Cardiac atrium fibroblast (primary cell): Measurements from ENCODE around the gene SLCO2B1. TPM values are rescaled to one million over a fixed set of nuclear protein-coding genes. Genes with fewer than 3 reads are reported as not detected.

Source experiments
- total RNA-seq: library from RNA; depleted of rRNA; stranded (reverse); fragments of >200 nt; gene quantifications from 2 replicates; pipeline ENCODE4 v1.2.3, GENCODE V29; 2015

SLCO2B1 gene, protein sequence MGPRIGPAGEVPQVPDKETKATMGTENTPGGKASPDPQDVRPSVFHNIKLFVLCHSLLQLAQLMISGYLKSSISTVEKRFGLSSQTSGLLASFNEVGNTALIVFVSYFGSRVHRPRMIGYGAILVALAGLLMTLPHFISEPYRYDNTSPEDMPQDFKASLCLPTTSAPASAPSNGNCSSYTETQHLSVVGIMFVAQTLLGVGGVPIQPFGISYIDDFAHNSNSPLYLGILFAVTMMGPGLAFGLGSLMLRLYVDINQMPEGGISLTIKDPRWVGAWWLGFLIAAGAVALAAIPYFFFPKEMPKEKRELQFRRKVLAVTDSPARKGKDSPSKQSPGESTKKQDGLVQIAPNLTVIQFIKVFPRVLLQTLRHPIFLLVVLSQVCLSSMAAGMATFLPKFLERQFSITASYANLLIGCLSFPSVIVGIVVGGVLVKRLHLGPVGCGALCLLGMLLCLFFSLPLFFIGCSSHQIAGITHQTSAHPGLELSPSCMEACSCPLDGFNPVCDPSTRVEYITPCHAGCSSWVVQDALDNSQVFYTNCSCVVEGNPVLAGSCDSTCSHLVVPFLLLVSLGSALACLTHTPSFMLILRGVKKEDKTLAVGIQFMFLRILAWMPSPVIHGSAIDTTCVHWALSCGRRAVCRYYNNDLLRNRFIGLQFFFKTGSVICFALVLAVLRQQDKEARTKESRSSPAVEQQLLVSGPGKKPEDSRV
- 0.32 and 9.7 TPM in 2 replicates for total RNA-seq

DNA sequence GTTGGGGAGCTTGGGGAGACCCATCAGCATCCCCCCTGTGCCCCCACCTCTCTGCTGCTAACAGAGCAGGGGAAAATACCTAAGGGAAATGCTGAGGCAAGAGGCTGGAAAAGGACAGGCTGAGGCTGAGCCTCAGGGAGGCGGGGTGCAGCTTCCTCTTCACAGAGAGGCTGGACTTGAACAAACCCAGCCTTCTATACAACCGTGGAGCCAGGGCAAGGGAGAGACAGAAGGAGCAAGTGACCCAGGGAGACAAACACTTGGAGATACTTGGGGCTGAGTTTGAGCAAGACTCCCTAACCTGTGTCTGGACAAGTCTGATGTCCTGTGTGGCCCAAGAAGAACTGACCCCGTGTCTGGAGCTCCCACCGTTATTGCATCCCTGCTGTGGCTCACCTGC, at the start of gene SLCO2B1:
SLCO2B1 (plus strand) TSS at position 229 of the 400 bp plus-strand sequence. CDS start 275 bp downstream, outside the sequence.

GRCh38 chr11:75240311-75241035, 89.6 kb downstream of the SLCO2B1 start, which contains the start of gene TPBGL:
Gene TPBGL, plus strand, starts transcription at chr11:75240774. Its CDS starts 276 bp downstream, at chr11:75241050.

Other genes starting within 250 kb of the SLCO2B1 start
- 13.8 and 30.1 TPM in 2 replicates for gene XRRA1, start 202.0 kb upstream of the SLCO2B1 start, total RNA-seq
- gene SPCS2, start 201.8 kb upstream of the SLCO2B1 start, total RNA-seq: 26.7 and 33.7 TPM in 2 replicates
- 5.6 and 7.5 TPM in 2 replicates for gene NEU3, start 162.2 kb upstream of the SLCO2B1 start, total RNA-seq
- not detected in 2 replicates for gene OR2AT4, start 54.2 kb upstream of the SLCO2B1 start, total RNA-seq
- 0.16 and 0.18 TPM in 2 replicates for gene TPBGL, start 89.7 kb downstream of the SLCO2B1 start, total RNA-seq
- gene ARRB1, start 200.6 kb downstream of the SLCO2B1 start, total RNA-seq: 31.6 and 34.7 TPM in 2 replicates
- 1,773 and 2,581 TPM in 2 replicates for gene RPS3, start 248.4 kb downstream of the SLCO2B1 start, total RNA-seq